GM18508 (cell line): ENCODE measurements around the gene PLXNA1.

Experiments
- ATAC-seq: cut with Tn5 transposase; IDR thresholded peaks from one replicate; pipeline ENCODE4 v1.9.1; 2021; ENCODE audit warnings: moderate number of reproducible peaks; ENCODE audit not compliant: insufficient read depth, unreplicated experiment

The PLXNA1 gene

GRCh38 chr3:126985132-126985985 lies 2.4 kb downstream of the PLXNA1 start:
- ATAC-seq = no peak

GRCh38 chr3:126986001-126986400 lies 3.1 kb downstream of the PLXNA1 start:
- ATAC-seq = no peak

GRCh38 chr3:126987129-126987528 lies 4.2 kb downstream of the PLXNA1 start:
- no peak for ATAC-seq

- ATAC-seq = no peak
These were observed 4.7 kb downstream of the PLXNA1 start for GRCh38 chr3:126987596-126987995.

- ATAC-seq = no peak
These were observed 5.6 kb downstream of the PLXNA1 start for GRCh38 chr3:126988451-126989021.

- no peak for ATAC-seq
These were observed 6.6 kb downstream of the PLXNA1 start for GRCh38 chr3:126989316-126990023.

GRCh38 chr3:126990024-126990700 lies 7.2 kb downstream of the PLXNA1 start:
- ATAC-seq = no peak

GRCh38 chr3:126990890-126991289 lies 8.0 kb downstream of the PLXNA1 start:
- no peak for ATAC-seq

- no peak for ATAC-seq
These were observed 8.7 kb downstream of the PLXNA1 start for GRCh38 chr3:126991366-126992200.

GRCh38 chr3:126992216-126992615 lies 9.3 kb downstream of the PLXNA1 start:
- ATAC-seq = no peak

GRCh38 chr3:126992776-126993175 lies 9.9 kb downstream of the PLXNA1 start:
- ATAC-seq = no peak

- ATAC-seq = no peak
These were observed 10.5 kb downstream of the PLXNA1 start for GRCh38 chr3:126993436-126993835.

GRCh38 chr3:126994661-126995245 lies 11.8 kb downstream of the PLXNA1 start:
- ATAC-seq = no peak

- ATAC-seq = no peak
These were observed 12.4 kb downstream of the PLXNA1 start for GRCh38 chr3:126995254-126995780.

GRCh38 chr3:126995926-126996512 lies 13.1 kb downstream of the PLXNA1 start:
- no peak for ATAC-seq

GRCh38 chr3:126996905-126997304 lies 14.0 kb downstream of the PLXNA1 start:
- ATAC-seq = no peak

GRCh38 chr3:126997455-126998038 lies 14.6 kb downstream of the PLXNA1 start:
- ATAC-seq = no peak

GRCh38 chr3:126998320-126998719 lies 15.4 kb downstream of the PLXNA1 start:
- no peak for ATAC-seq

- no peak for ATAC-seq
These were observed 15.8 kb downstream of the PLXNA1 start for GRCh38 chr3:126998728-126999127.
